HCT116 (cell line): ENCODE measurements around the gene TXNDC15. TPM values are rescaled to one million over a fixed set of nuclear protein-coding genes. Genes with fewer than 3 reads are reported as not detected.

Experiments
- ATAC-seq: fragments of 200-7000 bp; cut with Tn5 transposase; 2 replicates; pipeline ENCODE4 v1.9.1; 2020; ENCODE audit warnings: mild to moderate bottlenecking, moderate library complexity
- BruUV-seq: library from RNA; stranded (reverse); fragments of 400-500 nt; replicated peaks from 2 replicates; lab custom pipeline; 2021; lab: Mats Ljungman, UMichigan
- CTCF ChIA-PET: fragments of 300-600 bp; sonication (Branson Sonifier 250); formaldehyde crosslinking; loops from one replicate; lab custom pipeline; 2021; ENCODE audit warnings: antibody characterized with exemption; lab: Charles Lee
- POLR2A ChIA-PET: fragments of 300-600, 350-600 bp; sonication (Branson Sonifier 250); formaldehyde crosslinking; loops from one replicate; lab custom pipeline; 2021; ENCODE audit warnings: antibody characterized with exemption; lab: Charles Lee
- RAD21 ChIA-PET, 2 experiments: fragments of 300-600 bp; sonication (Branson Sonifier 250); formaldehyde crosslinking; loops; one replicate each; lab custom pipeline; 2023; ENCODE audit warnings: low total read pairs in 2 of 2; ENCODE audit not compliant: uncharacterized antibody in 2 of 2, unreplicated experiment in 2 of 2, low non-redundant PET in 1 of 2; lab: Charles Lee
- DNase-seq: peaks from one replicate; pipeline ENCODE4 v3.0.0-alpha.2; 2010; ENCODE audit warnings: low read depth, low spot score
- H2AFZ ChIP-seq: fragments of 200-600 bp; shearing (Covaris generic), sonication (generic); 2 replicates; pipeline ENCODE4 v1.6.1; 2017; ENCODE audit warnings: low read depth, mixed run types, mixed read lengths, antibody characterized with exemption, low read length; ENCODE audit not compliant: poor library complexity, severe bottlenecking
- H3K27ac ChIP-seq: 2 replicates; pipeline ENCODE4 v1.5.1; 2012; ENCODE audit warnings: low read depth, low read length
- H3K27me3 ChIP-seq: fragments of 200-600 bp; sonication (generic); 2 replicates; pipeline ENCODE4 v1.6.1; 2016; ENCODE audit warnings: mixed run types, low read length, mixed read lengths; ENCODE audit not compliant: insufficient read depth
- H3K36me3 ChIP-seq, 2 experiments: fragments of 200-500 bp in 1 of 2; fragments of 200-600 bp in 1 of 2; sonication (Bioruptor generic) in 1 of 2; sonication (generic) in 1 of 2; 2 replicates each; pipeline versions ENCODE4 v1.5.1 to v1.6.1; 2014 to 2016; ENCODE audit warnings: low read length in 2 of 2, inconsistent platforms in 1 of 2, mixed read lengths in 1 of 2, mixed run types in 1 of 2; ENCODE audit not compliant: insufficient read depth in 2 of 2, control insufficient read depth in 1 of 2
- H3K4me1 ChIP-seq, 2 experiments: fragments of 200-600 bp in 1 of 2; sonication (generic) in 1 of 2; 2 replicates each; pipeline versions ENCODE4 v1.5.1 to v1.6.1; 2012 to 2017; ENCODE audit warnings: low read length in 2 of 2, inconsistent platforms in 1 of 2, mild to moderate bottlenecking in 1 of 2, mixed read lengths in 1 of 2, mixed run types in 1 of 2, moderate library complexity in 1 of 2; ENCODE audit not compliant: insufficient read depth in 2 of 2, control insufficient read depth in 1 of 2
- H3K4me2 ChIP-seq: fragments of 200-600 bp; sonication (generic); 2 replicates; pipeline ENCODE4 v1.6.1; 2017; ENCODE audit warnings: mixed run types, low read length, mixed read lengths
- H3K4me3 ChIP-seq, 2 experiments: fragments of 200-600 bp in 1 of 2; sonication (generic) in 1 of 2; replicated peaks in 1 of 2; 2 replicates each; pipeline ENCODE4 v1.5.1; 2011 to 2016; ENCODE audit warnings: low read length in 2 of 2, control low read depth in 1 of 2, low read depth in 1 of 2, mild to moderate bottlenecking in 1 of 2, mixed read lengths in 1 of 2, mixed run types in 1 of 2
- H3K79me2 ChIP-seq: fragments of 200-600 bp; sonication (generic); 2 replicates; pipeline ENCODE4 v1.6.1; 2017; ENCODE audit warnings: mild to moderate bottlenecking, mixed run types, low read length, moderate library complexity, mixed read lengths; ENCODE audit not compliant: insufficient read depth
- H3K9ac ChIP-seq: fragments of 200-600 bp; sonication (generic); 2 replicates; pipeline ENCODE4 v1.6.1; 2016; ENCODE audit warnings: low read length, mixed read lengths
- H3K9me2 ChIP-seq: fragments of 200-600 bp; sonication (generic), shearing (Covaris generic); 2 replicates; pipeline ENCODE4 v1.6.1; 2017; ENCODE audit warnings: mixed run types, mild to moderate bottlenecking, moderate library complexity; ENCODE audit not compliant: insufficient read depth
- H3K9me3 ChIP-seq, 2 experiments: fragments of 200-500 bp in 1 of 2; fragments of 200-600 bp in 1 of 2; sonication (Bioruptor generic) in 1 of 2; sonication (generic) in 1 of 2; 2 replicates each; pipeline ENCODE4 v1.6.1; 2014 to 2017; ENCODE audit warnings: low read length in 2 of 2, mixed read lengths in 2 of 2, inconsistent platforms in 1 of 2, low read depth in 1 of 2, mild to moderate bottlenecking in 1 of 2, mixed run types in 1 of 2, moderate library complexity in 1 of 2; ENCODE audit not compliant: control insufficient read depth in 1 of 2, insufficient read depth in 1 of 2
- H4K20me1 ChIP-seq: fragments of 200-600 bp; sonication (generic), shearing (Covaris generic); 2 replicates; pipeline ENCODE4 v1.6.1; 2017; ENCODE audit warnings: mixed run types, mild to moderate bottlenecking, moderate library complexity; ENCODE audit not compliant: insufficient read depth
- ELF1 ChIP-seq: IDR thresholded peaks from 2 replicates; pipeline ENCODE4 v1.6.1; 2012; ENCODE audit warnings: low read depth, borderline replicate concordance
- POLR2AphosphoS5 ChIP-seq: IDR thresholded peaks from 2 replicates; pipeline ENCODE4 v1.6.1; 2011; ENCODE audit warnings: mild to moderate bottlenecking, low read depth, low read length, moderate library complexity
- SP1 ChIP-seq: IDR thresholded peaks from 2 replicates; pipeline ENCODE4 v1.6.1; 2012; ENCODE audit warnings: low read depth
- YY1 ChIP-seq: IDR thresholded peaks from 2 replicates; pipeline ENCODE4 v1.6.1; 2011; ENCODE audit warnings: low read length, low read depth, moderate library complexity, mild to moderate bottlenecking; ENCODE audit not compliant: insufficient replicate concordance; ENCODE audit errors: extremely low read depth
- intact Hi-C: fragments of 100-400 bp; cut with micrococcal nuclease; formaldehyde crosslinking; loops from 2 replicates; pipeline ENCODE4 v1.10.0; 2022
- total RNA-seq: library from RNA; stranded (reverse); gene quantifications from one replicate; pipeline ENCODE4 v1.2.1, GENCODE V29; 2021; ENCODE audit not compliant: unreplicated experiment

Gene TXNDC15
- total RNA-seq, 1 experiment from 2014 or later, result 17.8 TPM

GRCh38 chr5:134938030-134938429 lies 63.9 kb downstream of the TXNDC15 start:
- H3K9me2 ChIP-seq, result no peaks in the 10 kb centered on the region
- RAD21 ChIA-PET, result no interaction called here
- H2AFZ ChIP-seq, result no peak overlapping the region
- no peak overlapping the region for H3K4me3 ChIP-seq
- no peaks in the 10 kb centered on the region for H3K36me3 ChIP-seq
- no peak for ATAC-seq
- no peak overlapping the region for H3K4me2 ChIP-seq
- no peak overlapping the region for H3K9ac ChIP-seq
- no peaks in the 10 kb centered on the region for H3K9me3 ChIP-seq
- H4K20me1 ChIP-seq, result no peaks in the 10 kb centered on the region; the same call in 1 of the 2 replicates
- DNase-seq, result no peak
- no TSS peak for BruUV-seq
- intact Hi-C loops, result loop anchor here (2.0 kb wide), 1 partner anchor 19 kb away; no protein-coding TSS in a partner anchor
- TF ChIP-seq ELF1 (no peak), YY1 (no peak)
- TF ChIP-seq, all 23 proteins: peak for 0
- Histone ChIP-seq H3K79me2 (no peaks in the 10 kb centered on the region), H3K27ac (no peak overlapping the region), H3K4me1 (no peaks in the 10 kb centered on the region), H3K27me3 (no peaks in the 10 kb centered on the region)
- ChIA-PET CTCF (no interaction called here), POLR2A (no interaction called here)

- intact Hi-C loops, result loop anchor here (2.0 kb wide), 1 partner anchor 21 kb away; no protein-coding TSS in a partner anchor
- Histone ChIP-seq H3K27me3 (no peaks in the 10 kb centered on the region), H3K36me3 (no peaks in the 10 kb centered on the region), H3K9me3 (no peaks in the 10 kb centered on the region), H2AFZ (no peak overlapping the region), H3K4me3 (no peak overlapping the region), H3K27ac (no peak overlapping the region), H3K4me2 (no peak overlapping the region), H3K9ac (no peak overlapping the region), H3K4me1 (no peaks in the 10 kb centered on the region), H3K79me2 (no peaks in the 10 kb centered on the region), H4K20me1 (no peaks in the 10 kb centered on the region; the same call in 1 of the 2 replicates), H3K9me2 (no peaks in the 10 kb centered on the region)
- DNase-seq (no peak), ATAC-seq (no peak)
- CTCF ChIA-PET, result interaction anchor here (1.1 kb wide), 1 partner anchor 22 kb away, joined by 3 read pairs; no protein-coding TSS in a partner anchor
- POLR2A ChIA-PET, result no interaction called here
- no TSS peak for BruUV-seq
- no peak for TF ChIP-seq POLR2AphosphoS5
- no peak for TF ChIP-seq SP1
- RAD21 ChIA-PET, result no interaction called here
Measured at GRCh38 chr5:134939500-134939899, 65.3 kb downstream of the TXNDC15 start.
